HG02610 (cell line): ENCODE data around the gene HDAC10.
"Not testable (repeated sequence)": the region's sequence is repeated elsewhere in the genome, so short reads cannot be mapped to it uniquely, and the experiment has no call there.

ENCODE experiments used
- ATAC-seq: cut with Tn5 transposase; IDR thresholded peaks from one replicate; pipeline ENCODE4 v1.9.1; 2021; ENCODE audit warnings: mild to moderate bottlenecking, moderate library complexity; ENCODE audit not compliant: unreplicated experiment

HDAC10 gene

GRCh38 chr22:50218153-50218995 lies 32.7 kb downstream of the HDAC10 start:
- ATAC-seq: no peak

- no peak for ATAC-seq
These were observed 33.4 kb downstream of the HDAC10 start for GRCh38 chr22:50217543-50218152.

- no peak for ATAC-seq
These were observed 34.2 kb downstream of the HDAC10 start for GRCh38 chr22:50216684-50217520.

GRCh38 chr22:50216055-50216683 lies 34.9 kb downstream of the HDAC10 start:
- no peak for ATAC-seq

- no peak for ATAC-seq
These were observed 35.6 kb downstream of the HDAC10 start for GRCh38 chr22:50215297-50216054.

GRCh38 chr22:50213263-50213662 lies 37.8 kb downstream of the HDAC10 start:
- ATAC-seq: no peak

- no peak for ATAC-seq
These were observed 39.9 kb downstream of the HDAC10 start for GRCh38 chr22:50211147-50211546.

GRCh38 chr22:50210378-50211139 lies 40.5 kb downstream of the HDAC10 start:
- no peak for ATAC-seq

GRCh38 chr22:50209893-50210292 lies 41.2 kb downstream of the HDAC10 start:
- no peak for ATAC-seq

GRCh38 chr22:50208939-50209892 lies 41.8 kb downstream of the HDAC10 start:
- ATAC-seq: no peak

- ATAC-seq: no peak
These were observed 42.6 kb downstream of the HDAC10 start for GRCh38 chr22:50208430-50208938.

- no peak for ATAC-seq
These were observed 43.5 kb downstream of the HDAC10 start for GRCh38 chr22:50207383-50208140.

GRCh38 chr22:50206599-50206998 lies 44.5 kb downstream of the HDAC10 start:
- no peak for ATAC-seq

- no peak for ATAC-seq
These were observed 45.1 kb downstream of the HDAC10 start for GRCh38 chr22:50205781-50206569.

GRCh38 chr22:50204998-50205397 lies 46.1 kb downstream of the HDAC10 start:
- not testable (repeated sequence) for ATAC-seq

GRCh38 chr22:50204571-50204970 lies 46.5 kb downstream of the HDAC10 start:
- ATAC-seq: no peak

GRCh38 chr22:50203288-50203687 lies 47.8 kb downstream of the HDAC10 start:
- no peak for ATAC-seq
